Measurements from ENCODE around the gene TBATA. TPM values are rescaled to one million over a fixed set of nuclear protein-coding genes. Genes with fewer than 3 reads are reported as not detected.

Gene TBATA
- total RNA-seq, 4 donors from 2014 or later, result not detected

GRCh38 chr10:70753026-70753663 lies 32.0 kb downstream of the TBATA start:
- Histone ChIP-seq H3K9me3 (no peaks in the 10 kb centered on the region), H3K4me1 (no peaks in the 10 kb centered on the region), H3K27ac (no peak overlapping the region), H3K4me3 (no peak overlapping the region), H3K27me3 (no peaks in the 10 kb centered on the region), H3K36me3 (no peaks in the 10 kb centered on the region)
- no peak for DNase-seq
- intact Hi-C loops (cut with DNase I; ENCODE audit: low total_unique reads), result no loop called here
- TF ChIP-seq POLR2A (IDR thresholded peaks at IDR 0.05), result no peak
- TF ChIP-seq, protein P1, sequence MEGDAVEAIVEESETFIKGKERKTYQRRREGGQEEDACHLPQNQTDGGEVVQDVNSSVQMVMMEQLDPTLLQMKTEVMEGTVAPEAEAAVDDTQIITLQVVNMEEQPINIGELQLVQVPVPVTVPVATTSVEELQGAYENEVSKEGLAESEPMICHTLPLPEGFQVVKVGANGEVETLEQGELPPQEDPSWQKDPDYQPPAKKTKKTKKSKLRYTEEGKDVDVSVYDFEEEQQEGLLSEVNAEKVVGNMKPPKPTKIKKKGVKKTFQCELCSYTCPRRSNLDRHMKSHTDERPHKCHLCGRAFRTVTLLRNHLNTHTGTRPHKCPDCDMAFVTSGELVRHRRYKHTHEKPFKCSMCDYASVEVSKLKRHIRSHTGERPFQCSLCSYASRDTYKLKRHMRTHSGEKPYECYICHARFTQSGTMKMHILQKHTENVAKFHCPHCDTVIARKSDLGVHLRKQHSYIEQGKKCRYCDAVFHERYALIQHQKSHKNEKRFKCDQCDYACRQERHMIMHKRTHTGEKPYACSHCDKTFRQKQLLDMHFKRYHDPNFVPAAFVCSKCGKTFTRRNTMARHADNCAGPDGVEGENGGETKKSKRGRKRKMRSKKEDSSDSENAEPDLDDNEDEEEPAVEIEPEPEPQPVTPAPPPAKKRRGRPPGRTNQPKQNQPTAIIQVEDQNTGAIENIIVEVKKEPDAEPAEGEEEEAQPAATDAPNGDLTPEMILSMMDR (IDR thresholded peaks at IDR 0.05), result no peak

DNA sequence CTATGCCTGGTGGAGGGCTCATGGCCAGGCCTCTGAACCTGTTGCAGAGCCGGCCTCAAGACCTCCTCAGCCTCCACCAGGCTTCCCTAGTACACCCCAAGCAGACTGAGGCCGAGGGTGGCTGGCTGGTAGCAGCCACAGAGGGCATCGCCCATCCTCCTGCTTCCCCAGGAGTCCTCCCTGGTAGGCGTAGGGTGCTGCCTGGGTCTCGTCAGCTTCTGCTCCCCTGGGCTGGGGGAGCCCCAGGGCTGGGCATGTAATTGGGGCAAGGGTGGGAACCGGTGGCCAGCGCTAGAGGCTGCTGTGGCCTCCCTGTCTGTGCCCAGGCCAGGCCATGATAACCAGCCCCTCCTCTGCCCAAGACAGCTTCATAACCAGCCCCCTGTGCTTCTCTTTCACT lies 32.6 kb downstream of the TBATA start:
- DNase-seq, result no peak
- H3K4me1 ChIP-seq, result no peaks in the 10 kb centered on the region
- no peak overlapping the region for H3K27ac ChIP-seq
- H3K4me3 ChIP-seq, result no peak overlapping the region
- H3K27me3 ChIP-seq, result no peaks in the 10 kb centered on the region
- TF ChIP-seq, protein P1 (IDR thresholded peaks at IDR 0.05), result no peak
- no peak for TF ChIP-seq POLR2A (IDR thresholded peaks at IDR 0.05)
- H3K9me3 ChIP-seq, result no peaks in the 10 kb centered on the region
- intact Hi-C loops (cut with DNase I; ENCODE audit: low total_unique reads), result no loop called here
- H3K36me3 ChIP-seq, result no peaks in the 10 kb centered on the region

- Histone ChIP-seq H3K4me3 (no peak overlapping the region), H3K27ac (no peak overlapping the region), H3K9me3 (no peaks in the 10 kb centered on the region), H3K36me3 (no peaks in the 10 kb centered on the region), H3K4me1 (no peaks in the 10 kb centered on the region), H3K27me3 (no peaks in the 10 kb centered on the region)
- intact Hi-C loops (cut with DNase I; ENCODE audit: low total_unique reads), result no loop called here
- TF ChIP-seq, protein P1 (IDR thresholded peaks at IDR 0.05), result no peak
- no peak for TF ChIP-seq POLR2A (IDR thresholded peaks at IDR 0.05)
- no peak for DNase-seq
Measured at GRCh38 chr10:70751991-70752390, 33.2 kb downstream of the TBATA start.

GRCh38 chr10:70751356-70751755 lies 33.8 kb downstream of the TBATA start:
- Histone ChIP-seq H3K4me1 (no peaks in the 10 kb centered on the region), H3K27me3 (no peaks in the 10 kb centered on the region), H3K36me3 (no peaks in the 10 kb centered on the region), H3K27ac (no peak overlapping the region), H3K9me3 (no peaks in the 10 kb centered on the region), H3K4me3 (no peak overlapping the region)
- DNase-seq, result no peak
- TF ChIP-seq, protein P1 (IDR thresholded peaks at IDR 0.05), result no peak
- no peak for TF ChIP-seq POLR2A (IDR thresholded peaks at IDR 0.05)
- intact Hi-C loops (cut with DNase I; ENCODE audit: low total_unique reads), result no loop called here

DNA sequence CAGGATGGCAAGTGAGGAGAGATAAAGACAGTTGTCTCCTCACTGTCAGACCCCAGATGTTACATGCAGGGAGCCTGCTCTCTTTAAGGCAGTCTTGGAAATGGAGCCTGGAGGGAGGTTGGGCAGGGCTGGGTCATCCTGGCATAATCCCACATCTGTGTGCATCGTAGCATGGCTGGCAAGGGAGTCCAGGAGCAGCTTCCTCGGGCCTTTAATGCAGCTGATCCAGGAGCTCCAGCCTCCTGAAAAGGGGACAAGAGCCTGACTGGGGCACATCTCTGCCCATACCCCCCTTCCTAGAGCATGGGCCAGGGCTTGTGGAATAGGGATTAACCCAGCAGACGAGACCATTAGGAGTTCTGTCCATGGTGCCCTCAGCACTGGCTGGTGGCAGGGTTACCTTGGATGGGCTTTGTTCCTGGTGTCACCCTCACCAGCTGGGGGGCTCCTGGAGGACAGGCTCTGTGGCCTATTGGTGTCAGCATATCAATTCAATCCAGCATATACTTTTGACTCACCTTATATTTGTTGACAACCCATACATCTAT lies 34.9 kb downstream of the TBATA start:
- TF ChIP-seq, protein P1 (IDR thresholded peaks at IDR 0.05), result no peak
- TF ChIP-seq POLR2A (IDR thresholded peaks at IDR 0.05), result no peak
- H3K4me3 ChIP-seq, result no peak overlapping the region
- intact Hi-C loops (cut with DNase I; ENCODE audit: low total_unique reads), result no loop called here
- H3K27me3 ChIP-seq, result no peaks in the 10 kb centered on the region
- no peaks in the 10 kb centered on the region for H3K36me3 ChIP-seq
- H3K27ac ChIP-seq, result no peak overlapping the region
- no peak for DNase-seq
- H3K9me3 ChIP-seq, result no peaks in the 10 kb centered on the region
- H3K4me1 ChIP-seq, result no peaks in the 10 kb centered on the region

Measured in uterus (tissue), 4 donors.